ENCODE results near the gene ACTRT2.

ACTRT2 gene

DNA sequence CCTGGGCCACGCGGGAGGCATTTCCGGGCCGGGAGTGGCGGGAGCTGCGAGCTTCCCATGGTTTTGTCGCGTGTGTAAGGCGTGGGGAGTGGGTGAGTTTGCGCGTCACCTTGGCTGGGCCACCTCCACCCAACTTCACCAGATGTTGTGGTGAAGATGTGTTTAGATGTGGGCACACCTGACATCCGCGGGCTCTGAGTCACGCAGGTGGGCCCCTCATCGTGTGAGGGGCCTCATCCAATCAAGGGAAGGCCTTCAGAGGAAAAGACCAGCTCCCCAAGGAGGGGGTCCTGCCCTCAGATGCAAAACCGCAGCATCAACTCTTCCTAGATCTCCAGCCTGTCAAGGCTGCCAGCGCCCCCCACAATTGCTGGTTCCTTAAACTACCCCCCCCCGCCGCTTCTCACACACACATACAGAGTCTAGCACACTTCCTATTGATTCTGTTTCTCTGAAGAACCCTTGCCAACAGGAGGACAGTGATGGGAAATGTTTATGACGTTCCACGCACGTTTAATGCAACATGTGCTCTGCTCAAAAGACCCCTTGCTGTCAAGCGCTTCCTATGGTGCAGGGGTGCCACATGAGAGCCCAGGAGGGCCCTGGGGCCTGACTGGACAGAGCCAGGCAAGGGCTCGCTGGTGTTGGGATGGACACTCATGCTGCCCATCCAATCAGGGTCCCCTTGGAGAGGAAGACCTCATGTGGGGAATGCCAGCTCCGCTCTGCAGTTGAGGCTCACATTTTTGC is 11.9 kb downstream of the ACTRT2 start:
- DNase-seq = peak; percentile 39 to 54

GRCh38 chr1:3033790-3034090 is 12.5 kb downstream of the ACTRT2 start:
- DNase-seq = no peak

- no peak for DNase-seq
These were observed 12.9 kb downstream of the ACTRT2 start for GRCh38 chr1:3034162-3034561.

DNA sequence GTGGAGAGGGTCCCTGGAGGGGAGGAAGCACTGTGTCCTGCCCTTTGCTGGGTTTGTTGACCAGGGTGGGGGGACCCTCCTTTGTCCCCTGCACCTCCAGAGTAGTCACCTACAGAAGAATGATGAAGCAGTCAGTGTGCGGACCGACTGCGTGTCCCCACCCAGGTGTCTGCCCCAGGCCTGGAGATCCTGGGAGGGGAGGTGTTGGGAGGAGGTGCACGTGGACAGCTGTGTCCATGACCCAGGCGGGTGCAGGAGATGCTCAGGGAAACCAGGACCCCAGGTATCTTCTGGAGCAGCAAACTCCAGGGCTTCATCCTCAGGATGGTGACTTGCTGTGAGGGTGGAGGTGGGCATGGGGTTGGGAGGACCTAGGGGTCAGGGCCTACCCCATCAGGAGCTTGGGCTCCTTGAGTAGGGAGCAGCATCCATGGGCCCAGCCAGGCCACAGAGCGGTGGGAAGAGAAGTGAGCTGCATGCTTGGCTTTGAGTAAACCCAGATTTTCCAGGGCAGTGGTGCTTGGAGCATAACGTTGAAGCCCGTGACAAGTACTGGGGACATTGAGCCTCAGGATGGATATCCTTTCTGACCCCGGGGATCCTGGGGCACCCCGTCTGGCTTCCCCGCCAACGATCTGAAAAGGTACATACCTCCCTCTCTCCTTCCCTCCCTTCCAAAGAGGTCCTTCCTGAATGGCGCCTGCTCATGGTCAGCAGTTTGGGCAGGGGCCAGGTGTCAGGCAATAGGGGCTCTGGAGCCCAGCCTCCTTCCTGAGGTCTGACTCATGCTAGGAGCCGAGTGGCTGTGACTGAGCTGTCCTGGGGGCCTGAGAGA is 13.7 kb downstream of the ACTRT2 start:
- DNase-seq = no peak

- no peak for DNase-seq
These were observed 14.5 kb downstream of the ACTRT2 start for GRCh38 chr1:3035563-3036446.

DNA sequence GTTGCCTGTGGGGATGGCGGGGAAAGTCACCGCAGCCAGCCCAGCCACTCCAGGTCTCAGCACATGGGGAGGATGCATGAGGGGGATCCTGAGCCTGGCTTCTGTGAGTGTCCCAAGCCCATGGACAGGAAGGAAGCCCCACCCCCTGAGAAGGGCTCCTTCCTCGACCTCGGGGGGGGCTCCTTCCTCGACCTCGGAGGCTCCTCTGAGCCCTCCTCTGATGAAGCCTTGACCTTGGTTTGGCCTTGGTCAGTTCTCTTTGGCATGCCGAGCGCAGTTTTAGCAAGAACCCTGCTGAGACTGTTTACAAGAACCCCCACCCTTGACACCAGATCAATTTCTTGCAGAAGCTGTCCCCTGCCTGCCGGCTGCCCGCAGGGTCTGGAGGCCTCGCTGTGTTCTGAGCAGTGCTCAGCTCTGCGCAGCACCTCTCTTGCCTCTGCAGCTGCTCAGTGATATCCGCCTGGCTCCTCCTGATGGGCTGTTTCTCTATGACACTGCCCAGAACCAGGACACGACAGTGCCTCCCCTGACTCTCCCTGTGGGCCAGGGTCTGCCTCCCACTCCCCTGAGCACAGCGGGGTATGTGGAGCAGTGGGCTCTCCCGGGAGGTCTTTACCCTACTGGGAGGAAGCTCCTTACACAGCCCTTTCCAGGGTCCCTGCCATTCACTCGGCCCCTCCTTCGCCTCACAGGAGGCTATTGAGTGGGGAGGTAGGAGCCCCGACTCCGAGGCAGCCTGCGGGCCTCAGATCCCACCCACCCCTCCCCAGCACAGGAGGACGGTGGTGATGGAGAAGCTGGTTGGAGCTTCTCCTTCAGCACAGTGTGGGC is 15.4 kb downstream of the ACTRT2 start:
- DNase-seq = no peak

DNA sequence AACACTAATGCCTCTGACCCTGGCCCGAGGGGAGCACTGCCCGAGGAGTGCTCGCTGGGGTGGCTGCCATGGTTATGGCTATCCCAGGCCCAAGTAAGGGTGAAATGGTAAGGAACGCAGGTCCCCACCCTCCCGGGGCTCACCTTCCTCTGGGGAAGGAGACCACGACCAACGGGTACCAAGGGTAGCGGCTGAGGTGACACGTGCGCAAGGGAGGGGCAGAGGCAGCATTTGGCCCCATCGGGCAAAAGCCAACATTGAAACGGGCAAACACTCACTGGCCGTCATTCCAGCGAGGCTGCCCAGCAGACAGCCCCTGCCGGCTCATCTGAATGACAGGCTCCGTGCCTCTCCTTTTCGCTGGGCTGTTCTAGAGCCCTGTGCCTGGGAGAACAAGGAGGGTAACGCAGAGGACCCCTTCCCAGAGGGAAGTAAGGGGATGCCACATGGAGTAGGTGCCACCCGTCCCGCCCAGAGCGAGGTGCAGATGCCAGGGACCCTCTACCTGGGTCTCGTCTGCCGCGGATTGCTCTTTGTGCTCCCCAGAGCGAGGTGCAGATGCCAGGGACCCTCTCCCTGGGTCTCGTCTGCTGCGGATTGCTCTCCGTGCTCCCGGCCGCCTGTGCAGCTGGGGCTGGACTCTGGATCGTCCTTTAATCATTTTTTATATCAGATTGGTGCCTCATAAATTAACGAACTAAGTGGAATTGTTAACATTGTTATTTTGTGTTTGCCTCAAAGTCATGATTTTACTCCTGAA is 16.2 kb downstream of the ACTRT2 start:
- no peak for DNase-seq

GRCh38 chr1:3038113-3038551 is 16.9 kb downstream of the ACTRT2 start:
- DNase-seq = no peak

GRCh38 chr1:3038571-3039181 is 17.4 kb downstream of the ACTRT2 start:
- no peak for DNase-seq

DNA sequence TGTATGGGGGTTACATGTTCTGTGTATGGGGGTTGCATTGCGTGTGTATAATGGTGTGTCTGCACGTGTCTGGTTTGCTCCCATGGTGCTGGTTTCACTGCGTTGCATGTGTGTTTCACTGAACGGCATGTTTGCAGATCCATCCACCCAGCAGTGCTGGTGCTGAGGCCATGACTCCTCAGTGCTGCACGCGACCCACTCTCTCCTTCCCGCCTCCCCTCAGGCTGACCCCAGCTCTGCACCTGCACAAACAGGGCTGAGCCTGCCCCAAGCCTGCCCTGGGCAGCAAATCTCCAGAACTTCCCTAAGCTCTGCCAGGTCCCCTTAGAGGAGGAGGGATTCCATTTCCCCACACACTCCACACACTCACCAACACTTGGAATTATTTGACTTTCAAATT is 18.7 kb downstream of the ACTRT2 start:
- DNase-seq = no peak

GRCh38 chr1:3042481-3042880 is 21.2 kb downstream of the ACTRT2 start:
- no peak for DNase-seq

DNA sequence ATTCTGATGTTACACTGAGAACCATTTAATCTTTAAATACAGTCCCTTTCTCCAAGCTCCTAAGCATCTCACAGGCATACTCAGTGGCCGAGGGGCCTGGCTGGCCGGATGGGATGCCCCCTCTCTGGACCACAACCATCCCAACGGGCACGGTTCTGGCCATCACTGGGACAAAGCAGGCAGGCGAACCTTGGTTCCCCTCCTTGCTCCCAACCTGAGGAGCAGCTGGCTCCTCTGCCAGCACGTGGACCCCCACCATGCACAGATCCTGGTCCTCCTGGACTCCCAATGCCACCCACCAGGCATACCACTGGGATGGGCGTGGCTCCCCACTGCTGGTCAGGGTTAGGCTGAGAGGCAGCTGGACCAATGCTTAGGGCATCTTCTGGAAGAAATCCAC is 27.9 kb downstream of the ACTRT2 start:
- DNase-seq = no peak

- no peak for DNase-seq
These were observed 28.6 kb downstream of the ACTRT2 start for GRCh38 chr1:3049905-3050304.

DNA sequence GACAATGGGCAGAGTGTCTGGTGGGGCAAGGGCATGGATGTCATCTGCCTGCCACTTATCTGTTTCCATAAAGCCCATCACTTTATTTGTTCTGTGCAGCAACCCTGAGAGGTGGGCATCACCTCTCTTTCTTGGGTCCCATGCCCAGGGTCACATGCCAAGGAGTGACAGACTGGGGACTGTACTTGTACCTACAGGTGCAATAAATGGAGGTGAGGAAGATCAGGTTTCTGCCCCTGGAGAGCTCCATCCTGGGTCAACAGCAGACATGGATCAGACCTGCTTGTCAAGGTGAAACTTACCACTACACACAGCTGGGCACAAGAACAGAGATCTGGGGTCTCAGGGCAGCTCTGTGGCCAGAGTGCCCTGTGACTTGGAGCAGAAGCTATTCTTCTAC is 29.3 kb downstream of the ACTRT2 start:
- no peak for DNase-seq

DNA sequence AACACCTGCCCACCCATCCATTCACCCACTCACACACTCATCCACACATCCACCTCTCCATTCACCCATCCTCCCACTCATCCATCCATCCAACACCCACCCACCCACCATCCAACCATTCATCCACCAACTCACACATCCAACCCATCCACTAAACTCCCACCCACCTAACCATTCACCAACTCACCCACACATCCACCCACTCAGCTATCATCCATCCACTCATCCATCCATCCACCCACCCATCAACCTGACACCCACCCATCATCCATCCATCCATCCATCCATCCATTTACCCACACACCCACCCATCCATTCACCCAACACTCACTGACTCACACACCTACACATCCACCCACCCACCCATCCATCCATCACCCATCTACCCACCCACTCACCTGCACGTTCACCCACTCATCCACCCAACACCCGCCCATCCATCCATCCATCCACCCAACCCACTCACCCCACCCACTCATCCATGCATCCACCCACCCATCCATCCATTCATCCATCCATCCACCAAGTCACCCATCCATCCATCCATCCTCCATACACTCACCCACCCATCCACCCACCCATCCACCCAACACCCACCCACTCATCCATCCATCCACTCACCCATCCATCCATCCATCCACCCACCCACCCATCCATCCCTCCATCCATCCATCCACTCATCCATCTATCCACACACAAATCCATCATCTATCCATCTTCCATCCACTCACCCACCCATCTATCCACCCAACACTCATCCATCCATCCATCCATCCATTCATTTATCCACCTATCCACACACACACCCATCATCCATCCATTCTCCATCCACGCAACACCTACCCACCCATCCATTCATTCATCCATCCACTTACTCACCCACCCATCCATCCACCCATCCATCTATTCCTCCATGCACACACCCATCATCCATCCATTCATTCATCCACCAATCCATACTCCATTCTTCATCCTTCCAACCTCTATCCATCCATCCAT is 30.3 kb downstream of the ACTRT2 start:
- DNase-seq = no peak

GRCh38 chr1:3052501-3052900 is 31.2 kb downstream of the ACTRT2 start:
- DNase-seq = no peak

- no peak for DNase-seq
These were observed 32.2 kb downstream of the ACTRT2 start for GRCh38 chr1:3053366-3053980.

- no peak for DNase-seq
These were observed 32.7 kb downstream of the ACTRT2 start for GRCh38 chr1:3053986-3054385.

DNA sequence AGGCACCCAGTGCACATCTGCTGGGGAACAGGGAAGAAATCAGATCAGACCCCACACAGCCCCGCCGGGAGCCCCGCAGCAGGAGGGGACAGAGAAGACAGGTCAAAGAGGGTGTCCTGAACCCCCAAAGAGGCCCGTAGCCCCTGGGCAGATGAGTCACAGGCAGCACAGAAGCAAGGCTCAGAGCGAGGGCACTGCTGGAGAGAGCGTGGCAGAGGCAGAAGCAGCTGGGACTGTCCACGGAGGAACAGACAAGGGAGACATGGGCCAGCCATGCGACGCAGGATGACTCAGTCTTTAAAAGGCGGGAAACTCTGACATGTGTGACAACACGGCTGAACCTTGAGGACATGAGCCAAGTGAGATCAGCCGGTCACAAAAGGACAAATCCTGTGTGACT is 33.2 kb downstream of the ACTRT2 start:
- no peak for DNase-seq

GRCh38 chr1:3055051-3055450 is 33.8 kb downstream of the ACTRT2 start:
- DNase-seq = no peak

Measured in CD4-positive, alpha-beta T cell treated with Interleukin-4 for 1 hour (primary cell).